ENCODE results near the gene ZDHHC11B.
"Not testable (repeated sequence)": the region's sequence is repeated elsewhere in the genome, so short reads cannot be mapped to it uniquely, and the experiment has no call there.

The ZDHHC11B gene

GRCh38 chr5:797986-798385, 13.5 kb upstream of the ZDHHC11B start:
- H3K27ac Mint-ChIP-seq; H3K27me3 Mint-ChIP-seq (ENCODE audit: low read depth); H3K4me3 Mint-ChIP-seq; H3K4me1 Mint-ChIP-seq (ENCODE audit: low read depth): not testable (repeated sequence)
- Mint-ChIP-seq H3K36me3 (ENCODE audit: low read depth) (peaks cover 13% of the 10 kb centered on the region), H3K9me3 (peaks cover 26% of the 10 kb centered on the region)

GRCh38 chr5:795873-796272, 11.3 kb upstream of the ZDHHC11B start:
- not testable (repeated sequence) for H3K27ac Mint-ChIP-seq; H3K4me3 Mint-ChIP-seq; H3K27me3 Mint-ChIP-seq (ENCODE audit: low read depth); H3K4me1 Mint-ChIP-seq (ENCODE audit: low read depth); H3K36me3 Mint-ChIP-seq (ENCODE audit: low read depth)
- H3K9me3 Mint-ChIP-seq: peaks cover 23% of the 10 kb centered on the region

- H3K9me3 Mint-ChIP-seq: peaks cover 23% of the 10 kb centered on the region
- not testable (repeated sequence) for H3K27ac Mint-ChIP-seq; H3K27me3 Mint-ChIP-seq (ENCODE audit: low read depth); H3K36me3 Mint-ChIP-seq (ENCODE audit: low read depth); H3K4me3 Mint-ChIP-seq; H3K4me1 Mint-ChIP-seq (ENCODE audit: low read depth)
These were observed 10.4 kb upstream of the ZDHHC11B start for GRCh38 chr5:794948-795347.

- H3K9me3 Mint-ChIP-seq; H3K4me3 Mint-ChIP-seq; H3K27ac Mint-ChIP-seq; H3K36me3 Mint-ChIP-seq (ENCODE audit: low read depth); H3K4me1 Mint-ChIP-seq (ENCODE audit: low read depth): not testable (repeated sequence)
- peaks cover 16% of the 10 kb centered on the region for H3K27me3 Mint-ChIP-seq (ENCODE audit: low read depth)
These were observed 4.2 kb upstream of the ZDHHC11B start for GRCh38 chr5:788703-789102.

GRCh38 chr5:787857-788233, 3.3 kb upstream of the ZDHHC11B start:
- H3K27me3 Mint-ChIP-seq (ENCODE audit: low read depth): peaks cover 16% of the 10 kb centered on the region
- not testable (repeated sequence) for H3K36me3 Mint-ChIP-seq (ENCODE audit: low read depth); H3K27ac Mint-ChIP-seq; H3K9me3 Mint-ChIP-seq; H3K4me1 Mint-ChIP-seq (ENCODE audit: low read depth); H3K4me3 Mint-ChIP-seq

- H3K9me3 Mint-ChIP-seq; H3K4me3 Mint-ChIP-seq; H3K36me3 Mint-ChIP-seq (ENCODE audit: low read depth); H3K27ac Mint-ChIP-seq; H3K4me1 Mint-ChIP-seq (ENCODE audit: low read depth): not testable (repeated sequence)
- H3K27me3 Mint-ChIP-seq (ENCODE audit: low read depth): peaks cover 16% of the 10 kb centered on the region
These were observed 2.8 kb upstream of the ZDHHC11B start for GRCh38 chr5:787224-787856.

GRCh38 chr5:785181-785705, 714 bp upstream of the ZDHHC11B start:
- not testable (repeated sequence) for H3K27ac Mint-ChIP-seq; H3K4me3 Mint-ChIP-seq; H3K36me3 Mint-ChIP-seq (ENCODE audit: low read depth); H3K4me1 Mint-ChIP-seq (ENCODE audit: low read depth); H3K9me3 Mint-ChIP-seq
- peaks cover 10% of the 10 kb centered on the region for H3K27me3 Mint-ChIP-seq (ENCODE audit: low read depth)

GRCh38 chr5:783881-784427, 575 bp downstream of the ZDHHC11B start:
- H3K36me3 Mint-ChIP-seq (ENCODE audit: low read depth); H3K9me3 Mint-ChIP-seq; H3K27me3 Mint-ChIP-seq (ENCODE audit: low read depth); H3K4me1 Mint-ChIP-seq (ENCODE audit: low read depth); H3K27ac Mint-ChIP-seq: not testable (repeated sequence)
- H3K4me3 Mint-ChIP-seq: peak overlapping the region; percentile 14

GRCh38 chr5:783049-783802, 1.3 kb downstream of the ZDHHC11B start:
- not testable (repeated sequence) for H3K9me3 Mint-ChIP-seq, H3K27ac Mint-ChIP-seq

GRCh38 chr5:782356-782755, 2.2 kb downstream of the ZDHHC11B start:
- H3K4me3 Mint-ChIP-seq; H3K27me3 Mint-ChIP-seq (ENCODE audit: low read depth); H3K36me3 Mint-ChIP-seq (ENCODE audit: low read depth); H3K9me3 Mint-ChIP-seq; H3K4me1 Mint-ChIP-seq (ENCODE audit: low read depth); H3K27ac Mint-ChIP-seq: not testable (repeated sequence)

More at GRCh38 chr5:783049-783802, 1.3 kb downstream of the ZDHHC11B start:
- H3K27me3 Mint-ChIP-seq (ENCODE audit: low read depth); H3K4me1 Mint-ChIP-seq (ENCODE audit: low read depth); H3K36me3 Mint-ChIP-seq (ENCODE audit: low read depth): not testable (repeated sequence)
- peak overlapping the region; percentile 14 for H3K4me3 Mint-ChIP-seq

- not testable (repeated sequence) for H3K4me1 Mint-ChIP-seq (ENCODE audit: low read depth); H3K27ac Mint-ChIP-seq; H3K36me3 Mint-ChIP-seq (ENCODE audit: low read depth); H3K9me3 Mint-ChIP-seq; H3K27me3 Mint-ChIP-seq (ENCODE audit: low read depth); H3K4me3 Mint-ChIP-seq
These were observed 4.0 kb downstream of the ZDHHC11B start for GRCh38 chr5:780571-780970.

GRCh38 chr5:778967-779366, 5.6 kb downstream of the ZDHHC11B start:
- not testable (repeated sequence) for H3K4me3 Mint-ChIP-seq; H3K36me3 Mint-ChIP-seq (ENCODE audit: low read depth)

GRCh38 chr5:778421-778820, 6.1 kb downstream of the ZDHHC11B start:
- H3K36me3 Mint-ChIP-seq (ENCODE audit: low read depth); H3K4me3 Mint-ChIP-seq; H3K9me3 Mint-ChIP-seq; H3K27ac Mint-ChIP-seq; H3K27me3 Mint-ChIP-seq (ENCODE audit: low read depth); H3K4me1 Mint-ChIP-seq (ENCODE audit: low read depth): not testable (repeated sequence)

More at GRCh38 chr5:778967-779366, 5.6 kb downstream of the ZDHHC11B start:
- H3K27ac Mint-ChIP-seq; H3K4me1 Mint-ChIP-seq (ENCODE audit: low read depth); H3K9me3 Mint-ChIP-seq; H3K27me3 Mint-ChIP-seq (ENCODE audit: low read depth): not testable (repeated sequence)

GRCh38 chr5:777756-778161, 6.8 kb downstream of the ZDHHC11B start:
- no peaks in the 10 kb centered on the region for H3K4me1 Mint-ChIP-seq (ENCODE audit: low read depth)
- H3K9me3 Mint-ChIP-seq: no peaks in the 10 kb centered on the region
- no peaks in the 10 kb centered on the region for H3K27me3 Mint-ChIP-seq (ENCODE audit: low read depth)
- no peak overlapping the region for H3K4me3 Mint-ChIP-seq
- no peaks in the 10 kb centered on the region for H3K36me3 Mint-ChIP-seq (ENCODE audit: low read depth)
- no peak overlapping the region for H3K27ac Mint-ChIP-seq

Data from T-helper 1 cell treated with Interleukin-12 subunit alpha and Interleukin-12 subunit beta and Interleukin-4 antibody, amounts not matched to agents 30 μg/mL and 1 μg/mL, for 36 hours (primary cell).